ENCODE results near the gene GALNT12. TPM values are rescaled to one million over a fixed set of nuclear protein-coding genes. Genes with fewer than 3 reads are reported as not detected.

The GALNT12 gene
- polyA plus RNA-seq, 1 donor (not counting 4 experiments of a cell fraction or from before 2014, with no cell fraction given): 1.8 TPM

GRCh38 chr9:98795970-98796363 is 11.5 kb upstream of the GALNT12 start:
- dilution Hi-C loops (cut with MboI; ENCODE audit: extremely low pct_ligation_motif_present, low sequenced_read_pairs): no loop called here
- peaks cover 31% of the 10 kb centered on the region for H3K4me1 ChIP-seq (ENCODE audit: control insufficient read depth, extremely low read depth, insufficient read depth, low read length)
- no peaks in the 10 kb centered on the region for H3K27me3 ChIP-seq (ENCODE audit: control insufficient read depth, extremely low read depth, insufficient read depth, low read length)
- H3K36me3 ChIP-seq (ENCODE audit: control insufficient read depth in 2 of 2, extremely low read depth in 1 of 2, insufficient read depth in 2 of 2, low read length in 2 of 2): peaks cover 0 to 5% of the 10 kb centered on the region in 2 experiments
- peak overlapping the region; percentile 65 for H3K9ac ChIP-seq (ENCODE audit: control insufficient read depth, extremely low read depth, insufficient read depth, low read length)
- peak overlapping the region; percentile 48 to 68 (median 62) for H3K4me3 ChIP-seq (ENCODE audit: control insufficient read depth in 2 of 3, extremely low read depth in 1 of 3, insufficient read depth in 2 of 3, low read depth in 1 of 3, low read length in 3 of 3)
- peak overlapping the region; percentile 1 for H3K27ac ChIP-seq (ENCODE audit: control insufficient read depth, insufficient read depth, low read length)
- peak overlapping the region; percentile 89 for H3K4me2 ChIP-seq (ENCODE audit: control insufficient read depth, extremely low read depth, insufficient read depth, low read depth, low read length)
- H3K79me2 ChIP-seq (ENCODE audit: control insufficient read depth, insufficient read depth, low read length): peaks cover 24% of the 10 kb centered on the region
- H3K9me1 ChIP-seq (ENCODE audit: control insufficient read depth, extremely low read depth, insufficient read depth, low read length): no peaks in the 10 kb centered on the region
- no peak for FAIRE-seq
- no peak for DNase-seq (ENCODE audit: low read depth, low spot score)
- TF ChIP-seq EZH2 (IDR thresholded peaks at IDR 0.05; ENCODE audit: low read length): no peak
- no peak for TF ChIP-seq CTCF (optimal IDR thresholded peaks at IDR 0.05 in 1 of 3, IDR thresholded peaks at IDR 0.05 in 1 of 3, conservative IDR thresholded peaks at IDR 0.05 in 1 of 3; ENCODE audit: extremely low read depth in 1 of 3, insufficient read depth in 2 of 3, low read length in 3 of 3)
- H3K9me3 ChIP-seq (ENCODE audit: control insufficient read depth, low read depth, low read length): peaks cover 3% of the 10 kb centered on the region
- no peaks in the 10 kb centered on the region for H4K20me1 ChIP-seq (ENCODE audit: control insufficient read depth, extremely low read depth, insufficient read depth, low read length)
- H2AFZ ChIP-seq (ENCODE audit: control insufficient read depth, low read length): peak overlapping the region; percentile 66

- dilution Hi-C loops (cut with MboI; ENCODE audit: extremely low pct_ligation_motif_present, low sequenced_read_pairs): no loop called here
- Histone ChIP-seq H3K9me3 (ENCODE audit: control insufficient read depth, low read depth, low read length) (peaks cover 3% of the 10 kb centered on the region), H3K4me1 (ENCODE audit: control insufficient read depth, extremely low read depth, insufficient read depth, low read length) (peaks cover 25% of the 10 kb centered on the region), H3K9ac (ENCODE audit: control insufficient read depth, extremely low read depth, insufficient read depth, low read length) (peak within 1 kb of the TSS; percentile 65), H3K9me1 (ENCODE audit: control insufficient read depth, extremely low read depth, insufficient read depth, low read length) (no peaks in the 10 kb centered on the region), H3K36me3 (ENCODE audit: control insufficient read depth in 2 of 2, extremely low read depth in 1 of 2, insufficient read depth in 2 of 2, low read length in 2 of 2) (peaks cover 0 to 5% of the 10 kb centered on the region in 2 experiments), H3K4me3 (ENCODE audit: control insufficient read depth in 2 of 3, extremely low read depth in 1 of 3, insufficient read depth in 2 of 3, low read depth in 1 of 3, low read length in 3 of 3) (peak within 1 kb of the TSS; percentile 48 to 68 (median 62)), H3K27ac (ENCODE audit: control insufficient read depth, insufficient read depth, low read length) (peak within 1 kb of the TSS; percentile 1), H3K4me2 (ENCODE audit: control insufficient read depth, extremely low read depth, insufficient read depth, low read depth, low read length) (peak within 1 kb of the TSS; percentile 89), H3K79me2 (ENCODE audit: control insufficient read depth, insufficient read depth, low read length) (peaks cover 24% of the 10 kb centered on the region), H3K27me3 (ENCODE audit: control insufficient read depth, extremely low read depth, insufficient read depth, low read length) (no peaks in the 10 kb centered on the region), H2AFZ (ENCODE audit: control insufficient read depth, low read length) (peak within 1 kb of the TSS; percentile 80), H4K20me1 (ENCODE audit: control insufficient read depth, extremely low read depth, insufficient read depth, low read length) (no peaks in the 10 kb centered on the region)
- DNase-seq (ENCODE audit: low read depth, low spot score): no peak
- TF ChIP-seq EZH2 (IDR thresholded peaks at IDR 0.05; ENCODE audit: low read length): no peak
- peak in 2 of 3 experiments; percentile 8 to 70 for TF ChIP-seq CTCF (optimal IDR thresholded peaks at IDR 0.05 in 1 of 3, IDR thresholded peaks at IDR 0.05 in 1 of 3, conservative IDR thresholded peaks at IDR 0.05 in 1 of 3; ENCODE audit: extremely low read depth in 1 of 3, insufficient read depth in 2 of 3, low read length in 3 of 3)
- FAIRE-seq: no peak
Observed at GRCh38 chr9:98796364-98797101, 10.9 kb upstream of the GALNT12 start, which contains the start of gene ANKS6. ANKS6 (minus strand) TSS chr9:98796555; CDS start chr9:98796491, 64 bp downstream.
